Hypothalamus (tissue), 51 donors: ENCODE measurements around the gene PITHD1.
"Not testable (repeated sequence)": the region's sequence is repeated elsewhere in the genome, so short reads cannot be mapped to it uniquely, and the experiment has no call there.

Experiments
- DNase-seq, 51 donors: peaks; one replicate each; lab custom pipeline; 2025; lab: John Stamatoyannopoulos, UW

PITHD1 gene

DNA sequence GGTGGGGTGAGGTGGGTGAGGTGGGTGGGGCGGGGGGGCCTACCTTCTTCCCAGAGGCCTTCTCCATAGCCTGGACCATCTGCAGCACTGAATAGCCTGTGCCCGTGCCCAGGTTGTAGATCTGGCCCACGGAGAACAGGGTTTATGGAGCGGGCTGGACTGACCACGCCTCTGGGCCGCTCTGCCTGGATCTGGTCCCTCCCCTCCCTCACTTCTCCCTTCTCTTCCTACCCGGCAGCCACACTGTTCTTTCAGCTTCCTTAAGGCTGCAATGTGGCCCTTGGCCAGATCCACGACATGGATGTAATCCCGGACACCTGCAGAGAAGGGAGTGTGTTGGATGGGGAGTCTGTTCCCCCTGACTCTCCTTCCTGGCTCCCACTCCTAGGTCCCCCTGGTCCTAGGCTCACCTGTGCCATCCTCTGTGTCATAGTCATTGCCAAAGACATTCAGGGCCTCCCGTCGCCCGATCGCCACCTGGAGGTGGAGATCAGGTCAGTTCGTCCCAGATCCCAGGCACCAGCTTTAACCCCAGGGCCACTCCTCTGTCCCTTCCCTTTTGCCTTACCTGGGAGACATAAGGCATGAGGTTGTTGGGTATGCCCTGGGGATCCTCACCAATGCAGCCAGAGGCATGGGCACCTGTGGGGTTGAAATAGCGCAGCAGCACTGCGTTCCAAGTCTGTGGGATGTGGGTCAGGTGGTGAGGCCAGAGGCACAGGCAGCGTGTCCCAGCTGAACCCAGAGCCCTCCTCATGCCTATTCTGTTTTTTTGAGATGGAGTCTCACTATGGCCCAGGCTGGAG, 18.5 kb downstream of the PITHD1 start:
- no peak for DNase-seq

DNA sequence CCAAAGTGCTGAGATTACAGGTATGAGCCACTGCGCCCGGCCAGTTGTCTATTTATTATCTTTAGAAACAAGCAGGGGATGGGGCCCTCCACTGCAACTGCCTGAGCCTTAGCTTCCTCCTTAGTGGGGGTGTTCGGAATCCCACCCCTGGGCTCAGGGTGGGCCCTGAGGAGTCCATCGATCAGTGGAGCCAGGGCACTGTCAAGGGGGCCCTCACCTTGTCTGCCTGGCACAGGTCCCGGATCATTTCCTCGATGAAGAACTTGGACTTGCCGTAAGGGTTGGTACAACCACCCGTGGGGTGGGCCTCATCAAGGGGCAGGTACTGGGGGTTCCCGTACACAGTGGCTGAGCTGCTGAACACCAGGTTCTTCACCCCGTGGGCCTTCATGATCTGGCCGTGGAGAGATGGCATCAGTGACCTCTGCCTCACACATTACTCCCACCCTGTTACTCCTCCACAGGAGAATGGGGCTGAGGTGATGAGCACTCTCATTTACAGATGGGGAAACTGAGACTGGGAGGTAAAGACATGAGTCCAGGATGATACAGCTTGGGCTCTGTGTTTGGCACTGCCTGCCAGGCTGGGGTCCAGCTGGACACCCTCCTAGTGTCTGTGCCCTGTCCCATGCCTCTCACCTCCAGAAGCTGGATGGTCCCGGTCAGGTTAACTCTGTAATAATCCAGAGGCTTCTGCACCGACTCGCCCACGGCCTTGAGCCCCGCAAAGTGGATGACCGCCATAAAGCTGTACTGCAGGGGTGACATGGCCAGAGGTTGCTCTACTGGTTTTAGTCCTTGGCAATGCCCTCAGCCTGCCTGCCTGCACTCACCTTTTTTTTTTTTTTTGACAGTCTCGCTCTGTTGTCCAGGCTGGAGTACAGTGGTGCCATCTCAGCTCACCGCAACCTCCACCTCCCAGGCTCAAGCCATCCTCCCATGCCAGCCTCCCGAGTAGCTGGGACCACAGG, 19.5 kb downstream of the PITHD1 start:
- no peak for DNase-seq

DNA sequence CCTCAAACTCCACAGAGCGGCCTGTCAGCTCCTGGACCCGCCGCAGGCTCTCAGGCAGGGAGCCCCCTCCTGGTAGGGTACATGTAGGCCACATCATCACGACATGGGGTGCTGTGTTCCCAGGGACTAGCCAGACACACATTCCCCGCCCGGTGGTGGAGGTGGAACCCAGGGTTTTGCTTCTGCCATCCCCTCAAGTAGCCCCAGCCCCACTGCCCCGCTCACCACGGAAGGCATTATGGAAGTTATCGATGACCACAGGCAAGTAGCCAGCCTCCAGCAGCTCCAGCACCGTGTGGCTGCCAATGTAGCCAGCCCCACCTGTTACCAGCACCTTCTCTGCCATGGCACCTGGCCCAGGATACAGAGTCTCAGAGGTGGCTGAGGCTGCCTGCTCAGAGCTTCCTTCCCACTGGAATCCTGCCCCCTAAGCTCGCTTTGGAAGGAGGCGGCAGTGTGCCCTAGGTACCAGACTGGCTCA, 20.5 kb downstream of the PITHD1 start:
- DNase-seq, result no peak

DNA sequence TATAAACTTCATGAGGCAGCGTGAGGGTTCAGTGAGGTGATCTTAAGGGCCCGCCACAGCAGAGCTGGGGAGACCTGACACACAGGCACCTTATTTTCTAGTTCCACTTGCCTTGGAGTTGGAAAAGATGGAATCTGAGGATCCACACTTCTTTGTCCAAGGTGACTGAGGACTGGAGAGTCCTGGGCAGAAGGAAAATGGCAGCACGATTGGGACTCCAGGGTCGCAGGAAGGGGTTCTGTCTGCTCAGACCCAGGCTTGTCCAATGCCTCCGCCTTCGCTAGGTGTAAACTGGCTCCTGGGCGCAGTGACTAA, 21.0 kb downstream of the PITHD1 start:
- no peak for DNase-seq

DNA sequence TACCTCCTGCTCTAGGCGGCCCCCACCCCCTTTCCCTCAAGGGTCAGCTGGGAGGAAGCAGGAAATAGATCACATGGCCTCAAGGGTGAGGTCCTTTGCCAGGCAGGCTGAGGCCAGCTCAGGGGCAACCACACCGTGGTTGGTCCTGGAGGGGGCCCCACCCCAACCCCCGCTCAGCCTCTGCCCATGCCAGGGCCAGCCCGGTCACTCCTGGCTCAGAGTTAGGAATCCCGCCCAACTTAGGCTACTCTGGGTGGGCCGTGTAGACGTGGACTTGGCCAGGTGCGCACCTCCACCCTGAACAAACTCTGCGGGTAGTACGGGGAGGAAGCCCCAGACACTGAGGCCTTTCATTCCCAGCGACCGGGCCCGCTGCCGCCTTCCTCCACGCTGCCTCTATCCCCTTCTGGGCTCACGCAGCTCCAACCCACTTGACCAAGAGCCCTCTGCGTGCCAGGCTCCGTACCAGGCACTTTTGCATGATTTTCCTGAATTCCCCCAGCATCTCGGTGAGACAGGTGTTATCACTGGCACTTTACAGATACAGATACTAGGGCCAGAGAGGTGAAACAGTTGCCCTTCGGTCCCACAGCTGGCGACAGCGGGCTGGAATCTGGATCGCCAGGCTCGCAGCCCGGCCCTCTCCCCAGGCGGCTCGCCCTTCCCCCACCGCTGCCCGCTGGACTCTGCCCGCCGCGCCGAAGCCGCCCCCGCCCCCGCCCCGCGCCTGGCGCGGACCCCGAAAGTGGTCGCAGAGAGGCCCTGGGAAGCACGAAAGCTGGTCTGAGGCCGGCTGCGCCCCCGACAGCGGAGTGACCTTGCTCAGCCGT, 21.6 kb downstream of the PITHD1 start:
- DNase-seq, result peak in 18 of 51 donors; percentile 14 to 72 (median 40)

DNA sequence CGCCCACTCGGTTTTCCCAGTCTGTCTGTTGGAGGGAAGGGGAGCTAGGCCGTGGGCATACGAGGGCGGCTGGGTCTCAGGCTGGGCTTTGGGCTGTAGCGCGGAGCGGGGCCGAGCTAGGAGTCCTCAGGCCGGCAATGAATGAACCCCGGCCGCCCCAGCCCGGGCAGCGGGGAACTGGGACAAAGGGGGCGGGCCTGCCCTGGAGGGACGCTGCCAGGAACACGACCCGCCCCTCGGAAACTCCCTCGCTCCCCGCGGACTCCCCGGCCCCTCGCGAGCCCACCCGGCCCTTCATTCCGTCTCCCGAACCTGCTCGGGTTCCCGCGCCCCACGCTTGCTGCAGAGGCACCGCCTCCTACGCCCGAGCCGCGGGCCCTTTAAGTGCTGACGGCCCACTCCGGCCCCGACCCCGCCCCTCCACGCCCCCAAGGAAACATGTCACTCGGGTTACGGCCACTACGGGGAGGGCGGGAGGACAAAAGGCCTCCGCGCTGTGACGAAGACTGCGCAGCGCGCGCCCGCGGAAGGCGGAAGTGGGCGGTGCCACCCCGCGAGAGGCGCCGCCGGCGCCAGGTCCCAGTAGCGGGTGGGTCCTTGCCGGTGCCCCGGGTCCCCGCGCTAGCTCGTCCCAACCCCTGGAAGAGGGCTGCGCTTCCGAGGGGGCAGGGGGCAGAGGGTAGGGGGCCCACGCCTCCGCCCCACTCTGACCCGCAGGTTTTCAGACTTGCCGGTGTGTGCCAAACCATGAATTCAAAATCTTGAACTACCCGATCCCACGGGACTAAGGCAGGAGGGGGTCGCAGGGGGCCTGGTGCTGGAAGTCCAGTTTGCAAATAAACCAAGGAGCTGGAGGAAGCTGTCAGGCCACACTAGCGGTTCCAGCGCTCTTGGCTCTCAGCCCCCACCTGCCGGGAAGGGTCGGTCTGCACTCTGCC, 22.5 kb downstream of the PITHD1 start, which contains the start of gene GALE:
Gene GALE (minus strand): TSS at position 355 of the 938 bp plus-strand sequence. CDS start 1,747 bp downstream, outside the sequence.
- peak; percentile 75 to 98 (median 94) for DNase-seq

DNA sequence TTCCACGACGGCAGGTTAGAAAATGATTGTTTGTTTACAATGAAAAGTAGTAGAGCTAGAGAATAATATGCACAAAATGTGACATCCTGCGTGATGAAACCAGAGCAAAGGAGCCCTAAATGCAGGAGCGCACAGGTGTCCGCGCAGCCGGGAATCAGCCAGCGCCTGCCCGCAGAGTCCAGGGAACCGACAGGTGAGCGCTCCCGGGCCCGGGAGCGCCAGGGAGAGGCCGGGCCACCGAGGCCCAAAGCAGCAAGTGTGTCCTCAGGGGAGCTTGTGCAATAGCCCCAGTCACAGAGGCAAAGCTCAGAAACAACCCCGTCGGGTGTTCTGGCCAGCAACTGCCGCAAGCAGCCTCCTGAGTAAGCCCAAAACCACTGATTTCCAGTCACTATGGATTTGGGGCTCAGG, 23.1 kb downstream of the PITHD1 start:
- peak in 1 of 51 donors; percentile 29 for DNase-seq

DNA sequence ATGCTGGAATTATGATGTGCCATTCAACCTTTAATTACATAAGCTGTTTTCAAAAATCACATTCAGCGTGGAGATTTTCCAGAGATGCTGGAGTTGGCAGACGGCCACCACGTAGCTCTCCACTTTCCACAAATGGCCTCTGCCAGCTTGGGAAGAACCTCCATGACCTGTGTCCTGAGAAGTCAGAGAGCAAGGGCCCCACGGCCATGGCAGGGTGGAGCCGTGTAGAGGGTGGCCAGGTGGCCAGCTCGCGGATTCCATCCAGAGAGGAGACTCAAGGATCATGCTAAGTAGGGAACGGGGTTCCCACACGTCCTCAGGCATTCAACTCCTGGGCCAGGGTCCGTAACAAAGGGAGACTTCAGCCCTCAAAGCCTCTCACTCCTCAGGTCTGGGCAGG, 23.7 kb downstream of the PITHD1 start:
- DNase-seq, result no peak

DNA sequence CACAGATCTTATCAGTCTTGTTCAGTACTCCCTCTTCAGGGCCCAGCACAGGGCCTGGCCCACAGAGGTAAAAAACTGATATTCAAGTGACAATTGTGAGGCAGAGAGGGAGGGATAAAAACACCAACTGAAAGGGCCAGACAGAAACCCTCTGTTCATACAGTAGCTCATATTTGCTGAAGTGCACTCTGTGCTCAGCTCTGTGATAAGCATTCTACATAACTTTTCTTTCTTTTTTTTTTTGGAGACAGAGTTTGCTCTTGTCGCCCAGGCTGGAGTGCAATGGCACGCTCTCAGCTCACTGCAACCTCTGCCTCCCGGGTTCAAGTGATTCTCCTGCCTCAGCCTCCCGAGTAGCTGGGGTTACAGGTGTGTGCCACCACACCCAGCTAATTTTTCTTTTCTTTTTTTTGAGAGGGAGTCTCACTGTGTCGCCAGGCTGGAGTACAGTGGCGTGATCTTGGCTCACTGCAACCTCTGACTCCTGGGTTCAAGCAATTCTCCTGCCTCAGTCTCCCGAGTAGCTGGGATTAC, 24.7 kb downstream of the PITHD1 start:
- not testable (repeated sequence) for DNase-seq

DNA sequence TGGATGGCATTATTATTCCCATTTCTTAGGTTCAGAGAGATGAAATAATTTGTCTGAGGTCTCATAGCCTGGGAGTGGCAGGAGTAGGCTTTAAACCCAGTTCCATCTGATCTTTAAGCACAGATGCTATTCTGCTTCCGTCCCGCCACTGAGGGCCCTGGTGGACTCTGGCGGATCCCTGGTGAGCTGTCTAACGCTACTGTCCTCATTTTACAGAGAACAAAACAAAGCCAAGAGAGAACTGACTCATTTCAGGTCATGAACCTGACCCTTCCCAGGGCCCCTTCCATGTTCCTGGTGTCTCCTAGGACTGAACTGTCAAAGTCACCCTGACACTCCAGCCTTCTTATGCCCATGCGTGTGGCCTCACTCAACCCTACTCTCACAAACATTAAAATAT, 25.5 kb downstream of the PITHD1 start:
- no peak for DNase-seq

DNA sequence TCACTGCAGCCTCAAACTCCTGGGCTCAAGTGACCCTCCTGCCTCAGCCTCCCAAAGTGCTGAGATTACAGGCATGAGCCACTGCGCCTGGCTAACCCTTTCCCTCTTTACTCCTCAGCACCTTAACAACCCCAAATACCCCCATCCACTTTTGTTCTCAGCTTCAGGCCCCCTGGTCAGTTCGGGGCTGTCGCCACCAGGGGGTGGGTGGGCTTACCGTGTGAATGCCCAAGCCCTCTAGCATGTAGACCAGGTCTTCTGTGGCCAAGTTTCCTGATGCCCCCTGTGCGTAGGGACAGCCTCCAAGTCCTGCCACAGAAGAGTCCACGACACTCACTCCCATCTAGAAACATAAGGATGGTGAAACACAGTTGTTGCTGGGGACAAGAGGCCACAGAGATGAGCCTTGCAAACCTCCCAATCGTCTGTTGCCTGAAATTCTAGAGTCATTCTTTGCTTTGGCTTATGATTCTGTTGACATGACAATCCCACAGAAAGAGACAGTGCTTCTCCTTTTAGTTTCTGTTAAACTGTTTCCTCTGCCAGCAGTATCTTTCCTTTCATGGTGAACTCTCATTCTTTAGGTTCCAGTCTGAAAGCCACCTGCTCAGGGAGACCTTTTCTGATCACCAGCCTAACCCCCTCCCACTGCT, 26.1 kb downstream of the PITHD1 start:
- DNase-seq, result no peak

DNA sequence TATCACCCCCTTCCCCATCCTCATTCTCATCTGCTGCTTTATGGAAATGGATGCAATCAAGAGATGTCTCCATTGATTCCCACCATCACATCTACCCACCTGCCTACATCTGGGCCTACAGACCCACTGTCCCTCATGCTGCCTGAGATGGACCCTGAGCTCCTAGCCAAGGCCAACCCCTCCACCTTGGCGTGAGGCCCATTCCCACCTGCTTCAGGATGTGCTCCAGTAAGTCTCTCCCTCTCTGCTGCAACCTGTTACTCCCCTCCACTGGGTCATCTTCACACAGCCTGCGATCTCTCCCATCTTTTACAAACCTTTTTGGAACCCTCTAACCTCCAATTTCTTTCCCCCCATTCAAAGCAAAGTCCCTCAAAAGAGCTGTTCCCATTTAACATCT, 26.8 kb downstream of the PITHD1 start:
- DNase-seq, result no peak

DNA sequence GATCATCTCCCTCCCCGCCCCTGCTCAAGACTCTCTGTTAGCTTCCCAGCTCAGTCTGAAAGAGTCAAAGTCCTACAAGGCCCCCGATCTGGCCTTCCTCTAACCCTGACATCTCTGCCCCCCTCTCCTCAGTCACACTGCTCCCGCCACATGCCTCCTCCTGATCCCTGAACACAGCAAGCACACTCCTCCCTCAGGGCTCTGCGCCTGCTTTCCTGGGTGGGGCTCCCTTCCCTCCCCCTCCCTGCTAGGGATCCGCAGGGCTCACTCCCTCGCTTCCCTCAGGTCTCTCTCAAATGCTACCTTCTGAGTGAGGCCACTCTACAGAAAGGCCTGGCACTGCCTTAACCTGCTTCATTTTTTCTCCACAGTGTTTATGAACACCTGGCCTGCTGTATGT, 28.1 kb downstream of the PITHD1 start:
- DNase-seq, result no peak

DNA sequence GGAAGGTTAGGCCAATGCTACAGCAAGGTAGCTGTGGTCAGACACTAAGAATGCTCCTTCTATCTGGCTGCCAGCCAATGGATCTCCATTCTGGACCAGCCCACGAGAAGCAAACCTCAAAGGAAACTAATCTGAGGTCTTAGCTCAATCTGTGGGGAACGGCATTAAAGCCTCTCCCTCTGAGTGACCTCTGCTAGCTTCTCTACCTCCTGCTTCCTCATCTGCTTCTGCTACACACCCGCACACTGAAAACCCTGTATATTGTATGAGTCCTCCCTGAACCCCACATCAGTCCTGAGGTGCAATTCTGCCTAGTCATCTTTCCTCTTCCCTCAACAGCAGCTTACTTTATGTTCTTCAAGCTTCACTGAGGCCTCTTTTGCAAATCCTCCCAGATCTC, 29.2 kb downstream of the PITHD1 start:
- no peak for DNase-seq

DNA sequence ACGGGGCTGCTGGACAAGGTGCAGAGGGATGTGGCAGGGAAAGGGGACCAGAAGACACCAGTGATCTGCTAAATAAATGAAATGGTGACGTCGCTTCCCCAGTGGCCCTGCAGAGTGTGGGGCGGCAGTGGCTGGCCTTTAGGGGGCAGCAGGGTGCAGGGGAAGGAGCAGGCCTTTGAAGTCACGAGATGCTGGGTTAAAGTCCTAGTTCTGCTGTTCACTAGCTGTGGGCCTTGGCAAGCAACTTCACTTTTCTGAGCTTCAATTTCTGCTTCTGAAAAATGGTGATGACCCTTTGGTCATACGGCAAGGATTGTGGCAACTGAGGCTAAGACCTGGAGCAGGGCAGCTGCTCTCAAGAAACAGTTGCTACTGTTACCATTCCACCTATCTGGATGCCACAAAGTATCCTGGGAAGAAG, 31.5 kb downstream of the PITHD1 start:
- DNase-seq, result peak in 23 of 51 donors; percentile 12 to 58 (median 33)

DNA sequence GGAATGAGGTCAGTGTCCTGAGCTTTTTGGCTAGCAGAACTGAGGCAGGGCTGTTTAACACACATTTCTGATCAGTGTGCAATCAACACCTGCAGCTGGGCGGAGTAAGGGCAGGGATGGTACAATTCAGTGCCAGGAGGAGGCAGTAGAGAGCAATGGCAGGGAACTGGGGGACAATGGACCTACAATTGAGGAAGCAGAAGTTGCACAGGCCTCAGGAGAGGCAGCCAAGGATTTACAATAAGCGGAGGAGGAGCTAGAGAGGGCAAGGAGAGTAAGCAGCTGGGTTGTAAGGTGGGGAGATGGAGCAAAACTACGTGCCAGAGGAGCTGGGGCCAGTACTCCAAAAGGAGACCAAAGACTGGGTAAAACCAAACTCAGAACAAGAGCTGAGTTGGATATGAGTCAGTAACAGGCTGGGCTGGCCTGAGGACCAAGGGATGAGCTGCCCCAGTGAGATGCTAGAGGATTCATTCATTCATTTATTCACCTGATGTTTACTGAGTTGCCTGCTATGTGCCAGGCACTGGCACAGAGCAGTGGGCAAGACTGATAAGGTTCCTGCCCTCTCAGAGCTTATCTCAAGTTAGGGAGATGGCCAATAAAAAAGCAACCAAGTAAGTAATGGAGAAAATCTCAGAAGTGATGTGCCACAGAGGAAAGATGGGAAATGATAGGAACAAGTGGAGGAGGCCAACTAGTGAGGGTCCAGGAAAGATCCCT, 32.8 kb downstream of the PITHD1 start:
- peak in 10 of 51 donors; percentile 10 to 29 (median 18) for DNase-seq

DNA sequence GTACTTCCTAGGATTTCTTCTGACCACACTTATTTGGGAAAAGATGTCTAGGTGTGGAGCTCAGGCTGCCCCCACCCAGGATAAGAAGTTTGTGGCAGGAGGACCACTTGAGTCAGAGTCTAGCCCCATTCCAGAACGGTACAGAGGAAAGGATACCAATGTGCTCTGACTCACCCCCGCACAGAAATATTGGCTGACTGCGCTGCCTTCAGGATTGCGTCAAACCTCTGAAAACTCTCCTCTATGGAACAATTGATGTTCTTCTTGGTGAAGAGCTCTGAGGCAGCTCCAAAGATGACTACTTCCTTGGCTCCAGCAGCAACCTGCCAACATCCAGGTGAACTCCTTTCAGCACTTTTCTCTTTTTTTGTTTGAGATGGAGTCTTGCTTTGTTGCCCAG, 35.8 kb downstream of the PITHD1 start:
- DNase-seq, result no peak

DNA sequence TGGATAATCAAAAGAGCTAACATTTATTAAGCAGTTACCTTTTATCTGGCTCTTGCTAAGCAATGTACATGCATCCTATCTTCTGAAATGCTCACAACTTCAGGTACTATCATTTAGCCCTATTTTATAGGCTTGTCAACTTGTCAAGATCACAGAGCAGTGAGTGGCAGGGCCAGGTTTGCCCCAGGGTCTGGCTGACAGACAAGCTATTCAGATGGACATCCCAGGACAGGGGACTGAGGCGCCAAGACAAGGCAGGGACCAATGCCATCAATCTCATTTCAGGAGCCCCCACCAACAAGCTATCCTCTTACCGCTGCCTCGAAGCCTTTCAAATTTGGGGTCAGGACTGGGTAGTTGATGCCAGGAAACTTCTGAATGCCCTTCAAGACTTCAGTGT, 38.1 kb downstream of the PITHD1 start:
- no peak for DNase-seq
